A549 (cell line): ENCODE measurements around the gene C19orf12. TPM values are rescaled to one million over a fixed set of nuclear protein-coding genes. Genes with fewer than 3 reads are reported as not detected.

Experiments
- ATAC-seq, 2 experiments: fragments of 200-7000 bp in 1 of 2; fragments of >200 bp in 1 of 2; cut with Nextera tagmentation in 1 of 2; cut with Tn5 transposase in 1 of 2; 3 replicates each; pipeline versions ENCODE4 v1.8.0 to v1.9.1; 2018 to 2020; ENCODE audit warnings: mild to moderate bottlenecking in 1 of 2, moderate library complexity in 1 of 2
- CTCF ChIA-PET: fragments of 300-600 bp; sonication (Branson Sonifier 250); formaldehyde crosslinking; extraction: SDS; loops from one replicate; lab custom pipeline; 2021; ENCODE audit warnings: antibody characterized with exemption, inconsistent platforms; lab: Yijun Ruan, JAX
- POLR2A ChIA-PET: fragments of 350-600 bp; formaldehyde crosslinking; extraction: SDS; loops from one replicate; lab custom pipeline; 2021; ENCODE audit warnings: antibody characterized with exemption, inconsistent platforms; lab: Yijun Ruan, JAX
- DNase-seq, 2 experiments: peaks; one replicate each; pipeline versions ENCODE4 v3.0.0 to v3.0.0-alpha.2; 2011 to 2016; ENCODE audit warnings: low read depth in 1 of 2, low spot score in 1 of 2
- FAIRE-seq: peaks from 2 replicates; lab custom pipeline; 2011; peaks lifted over from hg19 to GRCh38; lab: Jason Lieb, UNC
- H3K27ac ChIP-seq, 2 experiments: fragments of >200 bp; sonication (Bioruptor Twin); formaldehyde crosslinking; 3 replicates each; pipeline ENCODE4 v1.5.1; 2016 to 2017
- H3K4me1 ChIP-seq: fragments of >200 bp; sonication (Bioruptor Twin); formaldehyde crosslinking; 3 replicates; pipeline ENCODE4 v1.6.1; 2016
- H3K4me2 ChIP-seq: fragments of >200 bp; sonication (Bioruptor Twin); formaldehyde crosslinking; 3 replicates; pipeline ENCODE4 v1.6.1; 2016
- H3K4me3 ChIP-seq: fragments of >200 bp; sonication (Bioruptor Twin); formaldehyde crosslinking; 3 replicates; pipeline ENCODE4 v1.5.1; 2016
- H3K9me3 ChIP-seq: fragments of >200 bp; sonication (Bioruptor Twin); formaldehyde crosslinking; 3 replicates; pipeline ENCODE4 v1.6.1; 2016
- CBX8 ChIP-seq: fragments of 200-600 bp; sonication (generic); IDR thresholded peaks from 2 replicates; pipeline ENCODE4 v1.6.1; 2016
- CHD4 ChIP-seq: fragments of 200-600 bp; sonication (generic); IDR thresholded peaks from 2 replicates; pipeline ENCODE4 v1.6.1; 2016; ENCODE audit warnings: antibody characterized with exemption, mild to moderate bottlenecking, borderline replicate concordance
- HOXA7 ChIP-seq: fragments of 250-450 bp; sonication (Bioruptor Pico); IDR thresholded peaks from 2 replicates; pipeline ENCODE4 v1.5.0; 2020; ENCODE audit warnings: mild to moderate bottlenecking, moderate library complexity
- JUN ChIP-seq, 2 experiments: fragments of >200 bp; sonication (Bioruptor Twin); formaldehyde crosslinking; IDR thresholded peaks; 2 replicates in 1 of 2; 3 replicates in 1 of 2; pipeline ENCODE4 v1.6.1; 2016 to 2017
- PHF8 ChIP-seq: fragments of 200-600 bp; sonication (generic); IDR thresholded peaks from 2 replicates; pipeline ENCODE4 v1.6.1; 2016; ENCODE audit warnings: low read depth, mild to moderate bottlenecking, antibody characterized with exemption, moderate library complexity, borderline replicate concordance
- POLR2A ChIP-seq: IDR thresholded peaks from 2 replicates; pipeline ENCODE4 v1.6.1; 2012; ENCODE audit warnings: mild to moderate bottlenecking, low read length
- RFX5 ChIP-seq: fragments of 450-650 bp; IDR thresholded peaks from 2 replicates; pipeline ENCODE4 v1.7.1; 2014; ENCODE audit warnings: antibody characterized with exemption, mild to moderate bottlenecking, moderate library complexity
- RNF2 ChIP-seq: fragments of 200-600 bp; sonication (generic); IDR thresholded peaks from 2 replicates; pipeline ENCODE4 v1.6.1; 2016; ENCODE audit warnings: low read depth, mild to moderate bottlenecking, antibody characterized with exemption, moderate library complexity, borderline replicate concordance
- SMC3 ChIP-seq: fragments of >200 bp; sonication (Bioruptor Twin); formaldehyde crosslinking; IDR thresholded peaks from 3 replicates; pipeline ENCODE4 v1.6.1; 2018; ENCODE audit warnings: inconsistent platforms
- TFCP2L1 ChIP-seq: fragments of 250-450 bp; sonication (Bioruptor Pico); IDR thresholded peaks from 2 replicates; pipeline ENCODE4 v1.5.0; 2021; ENCODE audit warnings: mild to moderate bottlenecking
- TP53 ChIP-seq: fragments of 250-450 bp; sonication (Bioruptor Pico); IDR thresholded peaks from 2 replicates; pipeline ENCODE4 v1.5.0; 2021; ENCODE audit warnings: mild to moderate bottlenecking, moderate library complexity
- ZNF302 ChIP-seq: fragments of 250-450 bp; sonication (Bioruptor Pico); IDR thresholded peaks from 2 replicates; pipeline ENCODE4 v1.9.0; 2021; ENCODE audit warnings: inconsistent platforms, mild to moderate bottlenecking, moderate library complexity
- WGBS: methylation state at CpG from one replicate; pipeline ENCODE4 v1.1.6; 2017; ENCODE audit errors: missing lambda C conversion rate; 5-methylcytosine and 5-hydroxymethylcytosine counted together
- polyA plus RNA-seq, 4 experiments: library from polyadenylated mRNA; depleted of rRNA in 3 of 4; stranded (reverse); fragments of >200 nt; fragmentation: RNase III in 1 of 4; extraction: RNeasy Plus Mini Kit Qiagen cat#74134 plus additional on column Dnase treatment in 1 of 4; gene quantifications; 2 replicates in 3 of 4; 3 replicates in 1 of 4; pipeline ENCODE4 v1.2.3, GENCODE V29; 2011 to 2017
- TF ChIP-seq, protein P1 (sequence below): IDR thresholded peaks from 2 replicates; pipeline ENCODE4 v1.6.1; 2012; ENCODE audit warnings: low read depth, borderline replicate concordance
- TF ChIP-seq, protein P2 (sequence below): IDR thresholded peaks from 2 replicates; pipeline ENCODE4 v1.6.1; 2012
- TF ChIP-seq, protein P3 (sequence below): fragments of >200 bp; sonication (Bioruptor Twin); formaldehyde crosslinking; IDR thresholded peaks from 3 replicates; pipeline ENCODE4 v1.5.1; 2016
- TF ChIP-seq, protein P4 (sequence below): IDR thresholded peaks from 2 replicates; pipeline ENCODE4 v1.6.1; 2012
- TF ChIP-seq, protein P5 (sequence below): fragments of >200 bp; sonication (Bioruptor Twin); formaldehyde crosslinking; IDR thresholded peaks from 2 replicates; pipeline ENCODE4 v1.6.1; 2016

Gene C19orf12
- polyA plus RNA-seq, 2 of the 4 experiments (the other 2 are of a cell fraction) = 34.3 to 35.2 TPM

DNA sequence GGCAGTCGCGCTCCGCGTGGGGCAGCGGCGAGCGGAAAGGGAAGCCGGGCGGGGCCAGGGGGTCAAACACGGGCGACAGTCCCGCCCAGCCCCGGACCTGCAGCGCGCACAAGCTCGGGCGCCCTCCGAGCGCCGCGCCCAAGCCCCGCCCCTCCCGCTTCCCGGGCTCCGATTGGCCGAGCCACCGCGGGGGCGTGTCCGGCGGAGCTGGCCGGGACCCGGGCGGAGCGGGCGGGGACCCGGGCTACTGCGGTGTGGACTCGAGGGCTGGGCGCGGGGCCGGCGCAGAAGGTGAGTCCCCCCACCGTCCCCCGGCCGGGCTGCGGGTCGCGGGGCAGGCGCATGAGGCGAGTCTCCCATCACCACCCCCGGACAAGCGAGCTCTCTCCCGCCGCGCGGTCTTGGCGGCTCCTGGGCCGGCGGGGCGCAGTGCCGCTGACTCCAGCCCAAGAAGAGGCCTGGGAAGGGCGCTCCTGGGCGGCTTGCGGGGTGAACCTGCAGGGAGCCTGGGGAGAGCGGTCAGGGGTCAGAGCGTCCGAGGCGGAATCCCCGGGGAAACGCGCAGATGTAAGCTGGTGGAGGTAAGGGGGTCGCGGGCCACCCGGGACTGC is 49.7 kb downstream of the C19orf12 start, which contains the start of gene PLEKHF1:
PLEKHF1 (plus strand) TSS at position 247 of the 611 bp plus-strand sequence. CDS start 8,379 bp downstream, outside the sequence.
- peak; percentile 13 for FAIRE-seq
- no peak for TF ChIP-seq CHD4
- TF ChIP-seq, protein P1, sequence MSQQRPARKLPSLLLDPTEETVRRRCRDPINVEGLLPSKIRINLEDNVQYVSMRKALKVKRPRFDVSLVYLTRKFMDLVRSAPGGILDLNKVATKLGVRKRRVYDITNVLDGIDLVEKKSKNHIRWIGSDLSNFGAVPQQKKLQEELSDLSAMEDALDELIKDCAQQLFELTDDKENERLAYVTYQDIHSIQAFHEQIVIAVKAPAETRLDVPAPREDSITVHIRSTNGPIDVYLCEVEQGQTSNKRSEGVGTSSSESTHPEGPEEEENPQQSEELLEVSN = peak; percentile 38
- peak in 1 of 2 experiments; percentile 47; a peak in 1 of 5 replicates for TF ChIP-seq JUN (IDR thresholded peaks at IDR 0.05)
- TF ChIP-seq ZNF302 (CRISPR knock-in tag) = no peak
- TF ChIP-seq POLR2A = peak; percentile 35; the same call in 1 of the 2 replicates
- TF ChIP-seq, protein P2, sequence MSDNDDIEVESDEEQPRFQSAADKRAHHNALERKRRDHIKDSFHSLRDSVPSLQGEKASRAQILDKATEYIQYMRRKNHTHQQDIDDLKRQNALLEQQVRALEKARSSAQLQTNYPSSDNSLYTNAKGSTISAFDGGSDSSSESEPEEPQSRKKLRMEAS = peak; percentile 58
- 0 out of 2 replicates have a peak, but pooled peaks have one; percentile 56 for TF ChIP-seq TFCP2L1 (CRISPR knock-in tag)
- TF ChIP-seq HOXA7 = no peak
- TF ChIP-seq, protein P3, sequence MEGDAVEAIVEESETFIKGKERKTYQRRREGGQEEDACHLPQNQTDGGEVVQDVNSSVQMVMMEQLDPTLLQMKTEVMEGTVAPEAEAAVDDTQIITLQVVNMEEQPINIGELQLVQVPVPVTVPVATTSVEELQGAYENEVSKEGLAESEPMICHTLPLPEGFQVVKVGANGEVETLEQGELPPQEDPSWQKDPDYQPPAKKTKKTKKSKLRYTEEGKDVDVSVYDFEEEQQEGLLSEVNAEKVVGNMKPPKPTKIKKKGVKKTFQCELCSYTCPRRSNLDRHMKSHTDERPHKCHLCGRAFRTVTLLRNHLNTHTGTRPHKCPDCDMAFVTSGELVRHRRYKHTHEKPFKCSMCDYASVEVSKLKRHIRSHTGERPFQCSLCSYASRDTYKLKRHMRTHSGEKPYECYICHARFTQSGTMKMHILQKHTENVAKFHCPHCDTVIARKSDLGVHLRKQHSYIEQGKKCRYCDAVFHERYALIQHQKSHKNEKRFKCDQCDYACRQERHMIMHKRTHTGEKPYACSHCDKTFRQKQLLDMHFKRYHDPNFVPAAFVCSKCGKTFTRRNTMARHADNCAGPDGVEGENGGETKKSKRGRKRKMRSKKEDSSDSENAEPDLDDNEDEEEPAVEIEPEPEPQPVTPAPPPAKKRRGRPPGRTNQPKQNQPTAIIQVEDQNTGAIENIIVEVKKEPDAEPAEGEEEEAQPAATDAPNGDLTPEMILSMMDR = no peak
- 0 out of 2 replicates have a peak, but pooled peaks have one; percentile 38 for TF ChIP-seq RNF2
- TF ChIP-seq CBX8 = no peak
- no peak for TF ChIP-seq TP53
- WGBS = 2% methylated on average over 26 of the region's 75 CpGs
- peak; percentile 87 to 97 for ATAC-seq
- Histone ChIP-seq H3K27ac (peak within 1 kb of the TSS; percentile 74 to 86), H3K9me3 (no peaks in the 10 kb centered on the region), H3K4me2 (peak within 1 kb of the TSS; percentile 99), H3K4me1 (peaks cover 19% of the 10 kb centered on the region), H3K4me3 (peak within 1 kb of the TSS; percentile 82)
- ChIA-PET CTCF (interaction anchor here (0.7 to 8.5 kb wide), 8 partner anchors 12 to 209 kb away, joined by 3 to 122 read pairs (median 4); partner anchors contain the start of genes C19orf12 and POP4), POLR2A (interaction anchor here (0.9 to 5.3 kb wide), 4 partner anchors 16 to 59 kb away, joined by 3 to 51 read pairs (median 8); partner anchors contain the start of genes C19orf12 and POP4)
- DNase-seq = peak; percentile 85 to 98

DNA sequence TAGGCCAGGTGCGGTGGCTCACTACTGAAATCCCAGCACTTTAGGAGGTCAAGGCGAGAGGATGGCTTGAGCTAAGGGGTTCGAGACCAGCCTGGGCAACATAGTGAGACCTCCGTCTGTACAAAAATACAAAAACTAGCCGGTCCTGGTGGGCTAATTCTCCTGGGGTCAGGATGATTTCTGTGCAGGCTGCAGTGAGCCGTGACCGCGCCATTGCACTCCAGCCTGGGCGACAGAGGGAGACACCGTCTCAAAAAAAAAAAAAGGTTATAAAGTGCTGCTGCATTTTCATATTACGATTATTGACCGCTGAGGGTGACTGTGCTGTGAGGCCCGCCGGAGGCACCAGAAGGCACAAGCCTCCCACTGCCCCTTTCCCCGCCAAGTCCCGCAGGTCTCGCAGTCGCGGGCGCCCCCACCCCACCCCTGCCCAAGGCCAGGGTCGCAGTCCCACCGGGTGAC is 50.3 kb downstream of the C19orf12 start:
- TF ChIP-seq, protein P4, sequence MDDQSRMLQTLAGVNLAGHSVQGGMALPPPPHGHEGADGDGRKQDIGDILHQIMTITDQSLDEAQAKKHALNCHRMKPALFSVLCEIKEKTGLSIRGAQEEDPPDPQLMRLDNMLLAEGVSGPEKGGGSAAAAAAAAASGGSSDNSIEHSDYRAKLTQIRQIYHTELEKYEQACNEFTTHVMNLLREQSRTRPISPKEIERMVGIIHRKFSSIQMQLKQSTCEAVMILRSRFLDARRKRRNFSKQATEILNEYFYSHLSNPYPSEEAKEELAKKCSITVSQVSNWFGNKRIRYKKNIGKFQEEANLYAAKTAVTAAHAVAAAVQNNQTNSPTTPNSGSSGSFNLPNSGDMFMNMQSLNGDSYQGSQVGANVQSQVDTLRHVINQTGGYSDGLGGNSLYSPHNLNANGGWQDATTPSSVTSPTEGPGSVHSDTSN = no peak
- TF ChIP-seq RFX5 (no peak), PHF8 (0 out of 2 replicates have a peak, but pooled peaks have one; percentile 11), CBX8 (no peak), SMC3 (peak; percentile 7; the same call in 1 of the 3 replicates)
- TF ChIP-seq, protein P3 = peak; percentile 26; the same call in 2 of the 3 replicates
- TF ChIP-seq, protein P5, sequence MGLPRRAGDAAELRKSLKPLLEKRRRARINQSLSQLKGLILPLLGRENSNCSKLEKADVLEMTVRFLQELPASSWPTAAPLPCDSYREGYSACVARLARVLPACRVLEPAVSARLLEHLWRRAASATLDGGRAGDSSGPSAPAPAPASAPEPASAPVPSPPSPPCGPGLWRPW = no peak
- peaks cover 19% of the 10 kb centered on the region for H3K4me1 ChIP-seq

More for the DNA sequence above, 50.3 kb downstream of the C19orf12 start:
- 41% methylated on average over 20 of the region's 22 CpGs for WGBS
- ATAC-seq (peak; percentile 32 to 57), DNase-seq (no peak), FAIRE-seq (no peak)
- ChIA-PET CTCF (interaction anchor here (0.7 to 8.5 kb wide), 8 partner anchors 13 to 210 kb away, joined by 3 to 122 read pairs (median 4); partner anchors contain the start of genes C19orf12 and POP4), POLR2A (interaction anchor here (0.9 to 5.3 kb wide), 4 partner anchors 17 to 59 kb away, joined by 3 to 51 read pairs (median 8); partner anchors contain the start of genes C19orf12 and POP4)
- Histone ChIP-seq H3K4me3 (peak overlapping the region; percentile 82), H3K9me3 (no peaks in the 10 kb centered on the region), H3K4me2 (peak overlapping the region; percentile 99), H3K27ac (peak overlapping the region; percentile 74 to 86)
